SU-DHL-6 (cell line): ENCODE measurements around the gene FUT8.

Experiments
- H2AFZ ChIP-seq: fragments of 200-600 bp; sonication (generic); 2 replicates; pipeline ENCODE4 v1.6.1; 2014; ENCODE audit warnings: low read depth, mild to moderate bottlenecking, moderate library complexity, mixed read lengths, antibody characterized with exemption, low read length; ENCODE audit not compliant: severe bottlenecking
- H3F3A ChIP-seq: fragments of 200-600 bp; shearing (Covaris generic); 2 replicates; pipeline ENCODE4 v1.6.0; 2016; ENCODE audit warnings: antibody characterized with exemption, mild to moderate bottlenecking; ENCODE audit not compliant: insufficient read depth
- H3K27ac ChIP-seq: fragments of 200-600 bp; sonication (generic); 2 replicates; pipeline ENCODE4 v1.5.1; 2016; ENCODE audit warnings: low read depth, mild to moderate bottlenecking, low read length, moderate library complexity, mixed read lengths
- H3K27me3 ChIP-seq: fragments of 200-600 bp; sonication (generic), shearing (Covaris generic); 2 replicates; pipeline ENCODE4 v1.6.0; 2014; ENCODE audit warnings: mild to moderate bottlenecking, low read length
- H3K36me3 ChIP-seq: fragments of 200-600 bp; sonication (generic); 2 replicates; pipeline ENCODE4 v1.6.1; 2014; ENCODE audit warnings: mild to moderate bottlenecking, low read length, mixed read lengths
- H3K4me2 ChIP-seq: fragments of 300-600, 200-600 bp; shearing (Covaris generic), sonication (generic); 2 replicates; pipeline ENCODE4 v1.6.0; 2014; ENCODE audit warnings: low read length, low read depth, mild to moderate bottlenecking; ENCODE audit not compliant: poor library complexity, severe bottlenecking
- H3K4me3 ChIP-seq: fragments of 200-600 bp; sonication (generic); 2 replicates; pipeline ENCODE4 v1.5.1; 2014; ENCODE audit warnings: antibody characterized with exemption, low read length, mild to moderate bottlenecking, mixed read lengths; ENCODE audit not compliant: insufficient read depth, poor library complexity, severe bottlenecking
- H3K79me2 ChIP-seq: fragments of 200-600 bp; sonication (generic); 2 replicates; pipeline ENCODE4 v1.6.1; 2014; ENCODE audit warnings: mild to moderate bottlenecking, low read length, moderate library complexity; ENCODE audit not compliant: insufficient read depth
- H3K9ac ChIP-seq: fragments of 200-600 bp; sonication (generic); 2 replicates; pipeline ENCODE4 v1.7.0; 2014; ENCODE audit warnings: mild to moderate bottlenecking, low read length
- H3K9me2 ChIP-seq: fragments of 200-600 bp; sonication (generic); replicated peaks from 2 replicates; pipeline ENCODE4 v1.6.1; 2014; ENCODE audit warnings: low read length; ENCODE audit not compliant: insufficient read depth
- H3K9me3 ChIP-seq: fragments of 200-600 bp; sonication (generic); 2 replicates; pipeline ENCODE4 v1.6.1; 2014; ENCODE audit warnings: low read length, mixed read lengths; ENCODE audit not compliant: insufficient read depth
- H4K20me1 ChIP-seq: fragments of 200-600 bp; sonication (generic); 2 replicates; pipeline ENCODE4 v1.6.1; 2014; ENCODE audit warnings: low read depth, mild to moderate bottlenecking, antibody characterized with exemption, low read length, moderate library complexity, mixed read lengths
- CTCF ChIP-seq: fragments of 200-600 bp; sonication (generic); IDR thresholded peaks from one replicate; pipeline ENCODE4 v1.5.1; 2017; ENCODE audit warnings: antibody characterized with exemption, mild to moderate bottlenecking, low read length, moderate library complexity; ENCODE audit not compliant: insufficient read depth, poor library complexity, severe bottlenecking
- EZH2phosphoT487 ChIP-seq: fragments of 200-600 bp; sonication (generic), shearing (Covaris generic); conservative IDR thresholded peaks from 2 replicates; pipeline ENCODE4 v1.6.1; 2018; ENCODE audit warnings: mild to moderate bottlenecking, antibody characterized with exemption, low read length, moderate library complexity, mixed read lengths

FUT8 gene

GRCh38 chr14:65486863-65487262 is 74.3 kb downstream of the FUT8 start:
- no peak overlapping the region for H3K27ac ChIP-seq
- no peaks in the 10 kb centered on the region for H3K9me3 ChIP-seq
- 0 out of 2 replicates have a peak, but pooled peaks cover 3% of the 10 kb centered on the region for H3K36me3 ChIP-seq
- H3K4me2 ChIP-seq, result no peak overlapping the region
- no peak overlapping the region for H3K9ac ChIP-seq
- H3K9me2 ChIP-seq, result no peaks in the 10 kb centered on the region
- no peak overlapping the region for H2AFZ ChIP-seq
- H3K27me3 ChIP-seq, result no peaks in the 10 kb centered on the region
- H4K20me1 ChIP-seq, result 0 out of 2 replicates have a peak, but pooled peaks cover 8% of the 10 kb centered on the region
- TF ChIP-seq EZH2phosphoT487 (no peak), CTCF (no peak)
- H3K4me3 ChIP-seq, result no peak overlapping the region
- H3K79me2 ChIP-seq, result peaks cover 84% of the 10 kb centered on the region
- no peaks in the 10 kb centered on the region for H3F3A ChIP-seq

- H3K79me2 ChIP-seq, result peaks cover 79% of the 10 kb centered on the region
- 0 out of 2 replicates have a peak, but pooled peaks cover 3% of the 10 kb centered on the region for H3K36me3 ChIP-seq
- H2AFZ ChIP-seq, result no peak overlapping the region
- no peaks in the 10 kb centered on the region for H3K9me2 ChIP-seq
- no peak overlapping the region for H3K4me3 ChIP-seq
- H3K4me2 ChIP-seq, result no peak overlapping the region
- H3K27me3 ChIP-seq, result no peaks in the 10 kb centered on the region
- no peaks in the 10 kb centered on the region for H3K9me3 ChIP-seq
- 0 out of 2 replicates have a peak, but pooled peaks cover 7% of the 10 kb centered on the region for H4K20me1 ChIP-seq
- H3K27ac ChIP-seq, result no peak overlapping the region
- no peak overlapping the region for H3K9ac ChIP-seq
- no peaks in the 10 kb centered on the region for H3F3A ChIP-seq
- no peak for TF ChIP-seq EZH2phosphoT487
- TF ChIP-seq CTCF, result no peak
Observed at GRCh38 chr14:65487783-65488494, 75.4 kb downstream of the FUT8 start.

GRCh38 chr14:65491274-65491673 is 78.7 kb downstream of the FUT8 start:
- Histone ChIP-seq H2AFZ (no peak overlapping the region), H3K27me3 (no peaks in the 10 kb centered on the region), H3K79me2 (peaks cover 67% of the 10 kb centered on the region), H3K36me3 (peaks cover 13% of the 10 kb centered on the region), H3F3A (no peaks in the 10 kb centered on the region), H3K9me2 (no peaks in the 10 kb centered on the region), H3K4me2 (no peak overlapping the region), H3K4me3 (no peak overlapping the region), H3K27ac (no peak overlapping the region), H3K9ac (no peak overlapping the region), H4K20me1 (0 out of 2 replicates have a peak, but pooled peaks cover 6% of the 10 kb centered on the region), H3K9me3 (no peaks in the 10 kb centered on the region)
- TF ChIP-seq CTCF, result no peak
- no peak for TF ChIP-seq EZH2phosphoT487
